ENCODE results near the gene MRPS9.

DNA sequence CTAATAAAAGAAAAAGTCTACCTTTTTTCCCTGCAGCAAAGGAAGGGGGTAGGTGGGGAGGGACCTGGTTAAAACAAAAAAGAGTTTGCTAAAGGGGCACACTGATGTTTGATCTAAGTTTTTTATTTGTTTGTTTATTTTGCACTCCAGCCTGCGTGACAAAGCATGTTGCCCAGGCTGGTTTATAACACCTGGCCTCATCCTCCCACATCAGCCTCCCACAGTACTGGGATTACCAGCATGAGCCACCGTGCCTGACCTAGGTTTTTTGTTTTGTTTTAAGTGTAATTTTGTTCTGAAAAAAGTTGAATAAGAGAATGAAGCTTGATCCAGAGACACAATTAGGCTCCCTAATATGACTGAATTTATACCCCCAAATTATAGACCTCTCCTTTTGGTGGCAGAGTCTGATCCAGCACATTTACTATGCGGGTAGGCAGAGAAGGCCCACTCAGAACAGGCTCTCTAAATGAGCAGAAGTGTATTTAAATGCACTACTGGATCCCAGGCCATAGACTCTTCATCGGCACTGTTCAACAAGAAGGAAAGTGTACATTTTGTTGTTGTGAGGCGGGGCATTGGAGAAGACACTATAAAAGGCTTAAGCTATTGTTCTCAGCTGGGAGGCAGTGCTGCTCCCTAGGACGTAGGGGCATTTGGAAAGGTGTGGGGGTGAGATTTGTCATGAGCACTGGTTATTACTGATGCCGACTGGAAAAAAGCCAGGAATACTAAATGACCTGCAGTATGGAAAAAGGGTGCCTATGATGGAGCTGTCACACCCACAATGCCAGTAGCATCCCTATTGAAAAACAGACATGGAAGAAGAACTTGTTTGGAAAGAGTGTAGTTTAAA, 32.4 kb downstream of the MRPS9 start:
- TF ChIP-seq, protein P1, sequence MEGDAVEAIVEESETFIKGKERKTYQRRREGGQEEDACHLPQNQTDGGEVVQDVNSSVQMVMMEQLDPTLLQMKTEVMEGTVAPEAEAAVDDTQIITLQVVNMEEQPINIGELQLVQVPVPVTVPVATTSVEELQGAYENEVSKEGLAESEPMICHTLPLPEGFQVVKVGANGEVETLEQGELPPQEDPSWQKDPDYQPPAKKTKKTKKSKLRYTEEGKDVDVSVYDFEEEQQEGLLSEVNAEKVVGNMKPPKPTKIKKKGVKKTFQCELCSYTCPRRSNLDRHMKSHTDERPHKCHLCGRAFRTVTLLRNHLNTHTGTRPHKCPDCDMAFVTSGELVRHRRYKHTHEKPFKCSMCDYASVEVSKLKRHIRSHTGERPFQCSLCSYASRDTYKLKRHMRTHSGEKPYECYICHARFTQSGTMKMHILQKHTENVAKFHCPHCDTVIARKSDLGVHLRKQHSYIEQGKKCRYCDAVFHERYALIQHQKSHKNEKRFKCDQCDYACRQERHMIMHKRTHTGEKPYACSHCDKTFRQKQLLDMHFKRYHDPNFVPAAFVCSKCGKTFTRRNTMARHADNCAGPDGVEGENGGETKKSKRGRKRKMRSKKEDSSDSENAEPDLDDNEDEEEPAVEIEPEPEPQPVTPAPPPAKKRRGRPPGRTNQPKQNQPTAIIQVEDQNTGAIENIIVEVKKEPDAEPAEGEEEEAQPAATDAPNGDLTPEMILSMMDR (IDR thresholded peaks at IDR 0.05): no peak
- TF ChIP-seq POLR2A (IDR thresholded peaks at IDR 0.05): no peak
